DOHH2 (cell line): ENCODE results near the gene GIPC1.

Experiments used
- H3F3A ChIP-seq: fragments of 200-600 bp; sonication (generic), shearing (Covaris generic); 2 replicates; pipeline ENCODE4 v1.6.0; 2016; ENCODE audit warnings: antibody characterized with exemption, mild to moderate bottlenecking; ENCODE audit not compliant: control insufficient read depth, insufficient read depth
- H3K27ac ChIP-seq: fragments of 200-600 bp; sonication (generic); 2 replicates; pipeline ENCODE4 v1.5.1; 2014; ENCODE audit warnings: low read depth, mild to moderate bottlenecking, low read length, moderate library complexity
- H3K27me3 ChIP-seq: fragments of 200-600 bp; sonication (generic); 2 replicates; pipeline ENCODE4 v1.6.1; 2014; ENCODE audit warnings: mild to moderate bottlenecking, low read length, mixed read lengths; ENCODE audit not compliant: control insufficient read depth
- H3K36me3 ChIP-seq: fragments of 200-600 bp; sonication (generic); 2 replicates; pipeline ENCODE4 v1.6.1; 2014; ENCODE audit warnings: mild to moderate bottlenecking, low read length, moderate library complexity, mixed read lengths; ENCODE audit not compliant: control insufficient read depth
- H3K4me1 ChIP-seq: fragments of 200-600 bp; sonication (generic); 2 replicates; pipeline ENCODE4 v1.6.1; 2014; ENCODE audit warnings: mild to moderate bottlenecking, low read length, mixed read lengths; ENCODE audit not compliant: control insufficient read depth
- H3K4me2 ChIP-seq: fragments of 200-600 bp; sonication (generic); 2 replicates; pipeline ENCODE4 v1.6.0; 2014; ENCODE audit warnings: mild to moderate bottlenecking, low read length, moderate library complexity
- H3K4me3 ChIP-seq: fragments of 200-600 bp; sonication (generic); 2 replicates; pipeline ENCODE4 v1.5.1; 2014; ENCODE audit warnings: mild to moderate bottlenecking, low read length, mixed read lengths
- H3K79me2 ChIP-seq: fragments of 200-600 bp; sonication (generic); 2 replicates; pipeline ENCODE4 v1.6.1; 2014; ENCODE audit warnings: mild to moderate bottlenecking, low read length, mixed read lengths; ENCODE audit not compliant: control insufficient read depth
- H3K9me2 ChIP-seq: fragments of 200-600 bp; sonication (generic); replicated peaks from 2 replicates; pipeline ENCODE4 v1.6.1; 2014; ENCODE audit warnings: mild to moderate bottlenecking, low read length, mixed read lengths; ENCODE audit not compliant: control insufficient read depth
- H3K9me3 ChIP-seq: fragments of 200-600 bp; sonication (generic); 2 replicates; pipeline ENCODE4 v1.6.1; 2014; ENCODE audit warnings: antibody characterized with exemption, low read length, mixed read lengths; ENCODE audit not compliant: control insufficient read depth, insufficient read depth
- H4K20me1 ChIP-seq: fragments of 200-600 bp; sonication (generic); 2 replicates; pipeline ENCODE4 v1.6.0; 2014; ENCODE audit warnings: low read depth, mild to moderate bottlenecking, antibody characterized with exemption, low read length, moderate library complexity; ENCODE audit not compliant: control insufficient read depth, insufficient read depth
- CTCF ChIP-seq: fragments of 200-600 bp; sonication (generic); IDR thresholded peaks from one replicate; pipeline ENCODE4 v1.5.1; 2014; ENCODE audit warnings: antibody characterized with exemption, mild to moderate bottlenecking, low read depth, low read length; ENCODE audit not compliant: poor library complexity, severe bottlenecking
- EZH2phosphoT487 ChIP-seq: fragments of 200-600 bp; sonication (generic); IDR thresholded peaks from 2 replicates; pipeline ENCODE4 v1.6.1; 2017; ENCODE audit warnings: borderline replicate concordance, mild to moderate bottlenecking, antibody characterized with exemption, low read length, moderate library complexity, mixed read lengths

GIPC1 gene

GRCh38 chr19:14536926-14537692 lies 41.2 kb upstream of the GIPC1 start:
- Histone ChIP-seq H3K4me3 (peak overlapping the region; percentile 32), H3K27ac (no peak overlapping the region), H3K36me3 (peaks cover 8% of the 10 kb centered on the region), H3F3A (peaks cover 4% of the 10 kb centered on the region; the same call in 1 of the 2 replicates), H4K20me1 (peaks cover 4% of the 10 kb centered on the region; the same call in 1 of the 2 replicates), H3K4me1 (peaks cover 9% of the 10 kb centered on the region), H3K27me3 (no peaks in the 10 kb centered on the region), H3K9me3 (no peaks in the 10 kb centered on the region), H3K4me2 (peak overlapping the region; percentile 49; the same call in 1 of the 2 replicates), H3K79me2 (peaks cover 82% of the 10 kb centered on the region), H3K9me2 (no peaks in the 10 kb centered on the region)
- TF ChIP-seq CTCF (no peak), EZH2phosphoT487 (no peak)

DNA sequence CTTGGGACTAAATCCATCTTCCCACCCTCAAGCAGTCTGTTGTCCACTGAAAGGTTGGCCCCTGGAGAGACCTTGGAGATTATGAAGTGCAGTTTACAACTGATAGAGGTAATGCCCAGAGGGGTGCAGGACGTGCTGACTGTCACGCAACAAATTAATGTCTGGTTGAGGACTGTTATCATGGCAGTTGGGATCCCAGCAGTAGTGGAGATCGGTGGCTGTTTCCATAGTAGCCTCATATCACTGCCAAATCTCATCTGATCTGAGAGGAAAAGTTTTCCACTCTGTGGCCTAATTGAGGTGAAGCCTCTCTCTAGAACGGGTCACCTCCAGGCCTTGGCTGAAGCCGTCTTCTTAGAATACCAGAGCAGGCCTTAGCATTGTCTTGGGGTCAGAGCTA lies 37.5 kb upstream of the GIPC1 start:
- Histone ChIP-seq H3F3A (peaks cover 4% of the 10 kb centered on the region; the same call in 1 of the 2 replicates), H3K27ac (no peak overlapping the region), H3K4me3 (no peak overlapping the region), H3K36me3 (peaks cover 18% of the 10 kb centered on the region), H3K9me3 (no peaks in the 10 kb centered on the region), H3K27me3 (no peaks in the 10 kb centered on the region), H3K79me2 (peaks cover 79% of the 10 kb centered on the region), H4K20me1 (peaks cover 7% of the 10 kb centered on the region; the same call in 1 of the 2 replicates), H3K4me2 (no peak overlapping the region), H3K4me1 (peaks cover 28% of the 10 kb centered on the region), H3K9me2 (no peaks in the 10 kb centered on the region)
- TF ChIP-seq CTCF (no peak), EZH2phosphoT487 (no peak)

DNA sequence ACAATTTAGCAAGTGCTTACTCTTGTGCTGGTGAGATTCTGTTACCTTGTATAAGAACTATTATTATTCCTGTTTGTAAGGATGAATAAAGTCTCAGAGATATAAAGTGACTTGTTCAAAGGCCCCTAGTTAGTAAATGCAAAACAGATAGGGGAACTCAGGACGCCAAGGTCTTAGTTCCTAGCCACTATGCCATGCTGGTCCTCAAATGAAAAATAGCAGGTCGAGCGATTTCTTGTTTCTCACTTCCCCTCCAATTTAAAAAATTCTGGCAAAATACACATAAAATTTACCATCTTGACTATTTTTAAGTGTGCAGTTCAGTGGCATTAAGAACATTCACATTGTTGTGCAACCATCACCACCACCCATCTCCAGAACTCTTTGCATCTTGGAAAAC lies 34.6 kb upstream of the GIPC1 start:
- TF ChIP-seq EZH2phosphoT487, result no peak
- TF ChIP-seq CTCF, result no peak
- H3K79me2 ChIP-seq, result peaks cover 53% of the 10 kb centered on the region
- H3K36me3 ChIP-seq, result peaks cover 18% of the 10 kb centered on the region
- H3K27ac ChIP-seq, result no peak overlapping the region
- H3K4me1 ChIP-seq, result peaks cover 28% of the 10 kb centered on the region
- H3K9me2 ChIP-seq, result no peaks in the 10 kb centered on the region
- H3K4me3 ChIP-seq, result peak overlapping the region; percentile 93
- no peaks in the 10 kb centered on the region for H3K27me3 ChIP-seq
- no peaks in the 10 kb centered on the region for H3K9me3 ChIP-seq
- peaks cover 3% of the 10 kb centered on the region; the same call in 1 of the 2 replicates for H4K20me1 ChIP-seq
- H3K4me2 ChIP-seq, result peak overlapping the region; percentile 81
- peaks cover 2% of the 10 kb centered on the region for H3F3A ChIP-seq
